ENCODE measurements around the gene SCARB2. TPM values are rescaled to one million over a fixed set of nuclear protein-coding genes. Genes with fewer than 3 reads are reported as not detected.

Gene SCARB2
- total and polyA plus RNA-seq, 4 donors = 58.2 to 136 (median 73.7) TPM

DNA sequence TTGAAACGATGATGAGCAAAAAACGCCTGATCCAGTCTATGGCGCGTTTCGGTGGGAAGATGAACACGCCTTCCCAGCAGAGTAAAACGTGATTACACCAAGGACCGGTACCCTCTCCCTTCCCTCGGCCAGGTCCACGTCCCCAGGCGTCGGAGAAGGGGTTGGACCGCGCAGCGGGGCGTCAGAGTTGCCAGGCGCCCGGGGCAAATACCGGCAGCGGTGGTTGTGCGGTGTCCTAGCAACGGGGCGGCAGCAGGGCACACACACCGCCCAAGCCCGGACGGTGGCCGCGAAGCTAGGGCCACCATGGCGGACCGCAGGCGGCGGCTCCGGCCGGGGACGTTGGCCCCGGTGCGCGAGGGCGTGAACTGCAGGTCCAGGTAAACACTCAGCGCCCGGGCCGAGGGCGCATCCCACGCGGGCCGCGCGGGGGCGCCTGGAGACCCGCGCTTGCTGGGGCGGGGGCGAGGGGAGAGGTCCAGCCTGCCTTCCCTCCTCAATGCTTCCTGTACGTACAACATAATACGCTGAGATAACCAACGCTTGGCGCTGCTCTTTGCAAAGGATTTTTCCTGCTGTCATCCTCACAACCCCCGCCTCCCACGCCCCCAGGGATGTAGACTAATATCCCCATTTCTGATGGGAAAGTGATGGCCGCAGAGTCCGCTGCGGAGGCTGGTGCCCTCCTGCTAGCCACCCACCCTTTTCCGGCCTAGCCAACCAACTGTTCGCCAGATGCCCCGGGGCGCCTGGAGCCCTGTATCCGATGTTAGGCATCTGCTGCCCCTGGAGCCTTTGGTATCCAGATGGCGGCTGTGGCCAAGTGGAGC lies 38.0 kb upstream of the SCARB2 start, which contains the start of gene FAM47E:
Gene FAM47E (plus strand): TSS at position 281 of the 830 bp plus-strand sequence. CDS start 26 bp downstream, at position 307.
- Histone ChIP-seq H3K9me3 (ENCODE audit: control insufficient read depth in 4 of 4, low read length in 3 of 4) (no peaks in the 10 kb centered on the region), H3K9ac (ENCODE audit: low read depth in 1 of 2, low read length in 2 of 2) (peak within 1 kb of the TSS; percentile 1 to 91), H3K4me3 (ENCODE audit: low read depth in 1 of 3, low read length in 3 of 3) (peak within 1 kb of the TSS; percentile 46 to 87 (median 73)), H3K36me3 (ENCODE audit: control insufficient read depth in 4 of 4, insufficient read depth in 3 of 4, low read depth in 1 of 4, low read length in 3 of 4) (no peaks in the 10 kb centered on the region), H3K27me3 (ENCODE audit: control insufficient read depth in 4 of 4, insufficient read depth in 4 of 4, low read length in 3 of 4) (no peaks in the 10 kb centered on the region), H3K27ac (ENCODE audit: low read depth in 1 of 2, low read length in 2 of 2) (peak within 1 kb of the TSS; percentile 11 to 52), H3K4me1 (ENCODE audit: control insufficient read depth in 4 of 4, insufficient read depth in 4 of 4, low read length in 3 of 4) (peaks cover 1 to 21% (median 9%) of the 10 kb centered on the region in 4 donors)
- WGBS = 13% methylated on average over 68 of the region's 68 CpGs
- peak; percentile 24 for TF ChIP-seq FOXA1 (IDR thresholded peaks at IDR 0.05)
- no peak for TF ChIP-seq NR2F2 (IDR thresholded peaks at IDR 0.05)
- peak; percentile 96 for TF ChIP-seq YY1 (IDR thresholded peaks at IDR 0.05)
- no peak for TF ChIP-seq TAF1 (conservative IDR thresholded peaks at IDR 0.05)
- TF ChIP-seq RXRA (IDR thresholded peaks at IDR 0.05) = peak; percentile 55 to 59
- peak in 1 of 2 donors; percentile 33 for TF ChIP-seq EGR1 (IDR thresholded peaks at IDR 0.05; ENCODE audit: low read depth in 2 of 2)
- TF ChIP-seq RAD21 (IDR thresholded peaks at IDR 0.05) = peak; percentile 73 to 80
- TF ChIP-seq JUND (IDR thresholded peaks at IDR 0.05) = no peak
- TF ChIP-seq MAX (IDR thresholded peaks at IDR 0.05) = no peak
- no peak for TF ChIP-seq GABPA (IDR thresholded peaks at IDR 0.05 in 1 of 2, conservative IDR thresholded peaks at IDR 0.05 in 1 of 2)
- peak; percentile 58 for TF ChIP-seq CTCF (IDR thresholded peaks at IDR 0.05; ENCODE audit: low read depth, low read length, missing input control)
- TF ChIP-seq, protein P1, sequence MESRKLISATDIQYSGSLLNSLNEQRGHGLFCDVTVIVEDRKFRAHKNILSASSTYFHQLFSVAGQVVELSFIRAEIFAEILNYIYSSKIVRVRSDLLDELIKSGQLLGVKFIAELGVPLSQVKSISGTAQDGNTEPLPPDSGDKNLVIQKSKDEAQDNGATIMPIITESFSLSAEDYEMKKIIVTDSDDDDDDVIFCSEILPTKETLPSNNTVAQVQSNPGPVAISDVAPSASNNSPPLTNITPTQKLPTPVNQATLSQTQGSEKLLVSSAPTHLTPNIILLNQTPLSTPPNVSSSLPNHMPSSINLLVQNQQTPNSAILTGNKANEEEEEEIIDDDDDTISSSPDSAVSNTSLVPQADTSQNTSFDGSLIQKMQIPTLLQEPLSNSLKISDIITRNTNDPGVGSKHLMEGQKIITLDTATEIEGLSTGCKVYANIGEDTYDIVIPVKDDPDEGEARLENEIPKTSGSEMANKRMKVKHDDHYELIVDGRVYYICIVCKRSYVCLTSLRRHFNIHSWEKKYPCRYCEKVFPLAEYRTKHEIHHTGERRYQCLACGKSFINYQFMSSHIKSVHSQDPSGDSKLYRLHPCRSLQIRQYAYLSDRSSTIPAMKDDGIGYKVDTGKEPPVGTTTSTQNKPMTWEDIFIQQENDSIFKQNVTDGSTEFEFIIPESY (IDR thresholded peaks at IDR 0.05) = no peak
- TF ChIP-seq HNF4G (IDR thresholded peaks at IDR 0.05) = peak; percentile 84
- peak; percentile 83 for TF ChIP-seq SP1 (IDR thresholded peaks at IDR 0.05)
- peak; percentile 74 for TF ChIP-seq REST (IDR thresholded peaks at IDR 0.05)
- TF ChIP-seq, protein P2, sequence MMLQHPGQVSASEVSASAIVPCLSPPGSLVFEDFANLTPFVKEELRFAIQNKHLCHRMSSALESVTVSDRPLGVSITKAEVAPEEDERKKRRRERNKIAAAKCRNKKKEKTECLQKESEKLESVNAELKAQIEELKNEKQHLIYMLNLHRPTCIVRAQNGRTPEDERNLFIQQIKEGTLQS (IDR thresholded peaks at IDR 0.05) = no peak
- peak in 1 of 2 donors; percentile 84 for TF ChIP-seq HNF4A (conservative IDR thresholded peaks at IDR 0.05)
- peak; percentile 66 for TF ChIP-seq FOXA2 (IDR thresholded peaks at IDR 0.05)
- DNase-seq (ENCODE audit: low spot score) = peak; percentile 74

Data from liver (tissue), 9 donors.